A549 (cell line): ENCODE measurements around the gene KCNK13. TPM values are rescaled to one million over a fixed set of nuclear protein-coding genes. Genes with fewer than 3 reads are reported as not detected.

ENCODE experiments used
- ATAC-seq, 2 experiments: fragments of 200-7000 bp in 1 of 2; fragments of >200 bp in 1 of 2; cut with Nextera tagmentation in 1 of 2; cut with Tn5 transposase in 1 of 2; 3 replicates each; pipeline versions ENCODE4 v1.8.0 to v1.9.1; 2018 to 2020; ENCODE audit warnings: mild to moderate bottlenecking in 1 of 2, moderate library complexity in 1 of 2
- CTCF ChIA-PET: fragments of 300-600 bp; sonication (Branson Sonifier 250); formaldehyde crosslinking; extraction: SDS; loops from one replicate; lab custom pipeline; 2021; ENCODE audit warnings: antibody characterized with exemption, inconsistent platforms; lab: Yijun Ruan, JAX
- POLR2A ChIA-PET: fragments of 350-600 bp; formaldehyde crosslinking; extraction: SDS; loops from one replicate; lab custom pipeline; 2021; ENCODE audit warnings: antibody characterized with exemption, inconsistent platforms; lab: Yijun Ruan, JAX
- DNase-seq, 2 experiments: peaks; one replicate each; pipeline versions ENCODE4 v3.0.0 to v3.0.0-alpha.2; 2011 to 2016; ENCODE audit warnings: low read depth in 1 of 2, low spot score in 1 of 2
- FAIRE-seq: peaks from 2 replicates; lab custom pipeline; 2011; peaks lifted over from hg19 to GRCh38; lab: Jason Lieb, UNC
- H3K27ac ChIP-seq, 2 experiments: fragments of >200 bp; sonication (Bioruptor Twin); formaldehyde crosslinking; 3 replicates each; pipeline ENCODE4 v1.5.1; 2016 to 2017
- H3K4me1 ChIP-seq: fragments of >200 bp; sonication (Bioruptor Twin); formaldehyde crosslinking; 3 replicates; pipeline ENCODE4 v1.6.1; 2016
- H3K4me2 ChIP-seq: fragments of >200 bp; sonication (Bioruptor Twin); formaldehyde crosslinking; 3 replicates; pipeline ENCODE4 v1.6.1; 2016
- H3K4me3 ChIP-seq: fragments of >200 bp; sonication (Bioruptor Twin); formaldehyde crosslinking; 3 replicates; pipeline ENCODE4 v1.5.1; 2016
- H3K9me3 ChIP-seq: fragments of >200 bp; sonication (Bioruptor Twin); formaldehyde crosslinking; 3 replicates; pipeline ENCODE4 v1.6.1; 2016
- BHLHE40 ChIP-seq: IDR thresholded peaks from 2 replicates; pipeline ENCODE4 v1.6.1; 2012; ENCODE audit warnings: low read depth, low read length, inconsistent platforms
- EHF ChIP-seq: fragments of 250-450 bp; sonication (Bioruptor Pico); IDR thresholded peaks from 2 replicates; pipeline ENCODE4 v1.5.0; 2020; ENCODE audit warnings: mild to moderate bottlenecking
- FOXS1 ChIP-seq: fragments of 250-450 bp; sonication (Bioruptor Pico); IDR thresholded peaks from 2 replicates; pipeline ENCODE4 v1.5.0; 2020; ENCODE audit warnings: mild to moderate bottlenecking, moderate library complexity
- HDAC2 ChIP-seq: fragments of 200-600 bp; sonication (generic); IDR thresholded peaks from 2 replicates; pipeline ENCODE4 v1.6.1; 2016
- HEYL ChIP-seq: fragments of 250-450 bp; sonication (Bioruptor Pico); IDR thresholded peaks from 2 replicates; pipeline ENCODE4 v1.8.0; 2021; ENCODE audit warnings: mild to moderate bottlenecking, moderate library complexity
- HOXB13 ChIP-seq: fragments of 250-450 bp; sonication (Bioruptor Pico); IDR thresholded peaks from 2 replicates; pipeline ENCODE4 v1.5.0; 2020; ENCODE audit warnings: low read depth, mild to moderate bottlenecking, moderate library complexity
- MAFK ChIP-seq: fragments of 450-650 bp; IDR thresholded peaks from 2 replicates; pipeline ENCODE4 v1.6.1; 2014; ENCODE audit not compliant: partially characterized antibody
- MAZ ChIP-seq: fragments of 150-350 bp; IDR thresholded peaks from 2 replicates; pipeline ENCODE4 v1.6.1; 2014; ENCODE audit warnings: antibody characterized with exemption, low read depth, low read length, borderline replicate concordance
- NFE2L2 ChIP-seq: fragments of 150-350 bp; conservative IDR thresholded peaks from 2 replicates; pipeline ENCODE4 v1.6.1; 2014; ENCODE audit warnings: low read length
- NR3C1 ChIP-seq: fragments of >200 bp; sonication (Bioruptor Twin); formaldehyde crosslinking; IDR thresholded peaks from 3 replicates; pipeline ENCODE4 v1.6.1; 2017
- PHF8 ChIP-seq: fragments of 200-600 bp; sonication (generic); IDR thresholded peaks from 2 replicates; pipeline ENCODE4 v1.6.1; 2016; ENCODE audit warnings: low read depth, mild to moderate bottlenecking, antibody characterized with exemption, moderate library complexity, borderline replicate concordance
- POLR2A ChIP-seq: IDR thresholded peaks from 2 replicates; pipeline ENCODE4 v1.6.1; 2012; ENCODE audit warnings: mild to moderate bottlenecking, low read length
- RARB ChIP-seq: fragments of 250-450 bp; sonication (Bioruptor Pico); IDR thresholded peaks from 2 replicates; pipeline ENCODE4 v1.8.0; 2021; ENCODE audit warnings: mild to moderate bottlenecking, moderate library complexity
- RNF2 ChIP-seq: fragments of 200-600 bp; sonication (generic); IDR thresholded peaks from 2 replicates; pipeline ENCODE4 v1.6.1; 2016; ENCODE audit warnings: low read depth, mild to moderate bottlenecking, antibody characterized with exemption, moderate library complexity, borderline replicate concordance
- ZC3H11A ChIP-seq: fragments of 450-650 bp; IDR thresholded peaks from 2 replicates; pipeline ENCODE4 v1.6.1; 2014; ENCODE audit warnings: antibody characterized with exemption, mild to moderate bottlenecking
- ZFP36 ChIP-seq: fragments of 450-650 bp; IDR thresholded peaks from 2 replicates; pipeline ENCODE4 v1.6.1; 2014; ENCODE audit warnings: borderline replicate concordance; ENCODE audit not compliant: partially characterized antibody
- ZNF302 ChIP-seq: fragments of 250-450 bp; sonication (Bioruptor Pico); IDR thresholded peaks from 2 replicates; pipeline ENCODE4 v1.9.0; 2021; ENCODE audit warnings: inconsistent platforms, mild to moderate bottlenecking, moderate library complexity
- WGBS: methylation state at CpG from one replicate; pipeline ENCODE4 v1.1.6; 2017; ENCODE audit errors: missing lambda C conversion rate; 5-methylcytosine and 5-hydroxymethylcytosine counted together
- polyA plus RNA-seq, 4 experiments: library from polyadenylated mRNA; depleted of rRNA in 3 of 4; stranded (reverse); fragments of >200 nt; fragmentation: RNase III in 1 of 4; extraction: RNeasy Plus Mini Kit Qiagen cat#74134 plus additional on column Dnase treatment in 1 of 4; gene quantifications; 2 replicates in 3 of 4; 3 replicates in 1 of 4; pipeline ENCODE4 v1.2.3, GENCODE V29; 2011 to 2017
- TF ChIP-seq, protein P1 (sequence below): fragments of >200 bp; sonication (Bioruptor Twin); formaldehyde crosslinking; IDR thresholded peaks from 3 replicates; pipeline ENCODE4 v1.5.1; 2016
- TF ChIP-seq, protein P2 (sequence below): IDR thresholded peaks from 2 replicates; pipeline ENCODE4 v1.6.1; 2012
- TF ChIP-seq, protein P3 (sequence below): fragments of >200 bp; sonication (Bioruptor Twin); formaldehyde crosslinking; IDR thresholded peaks from 3 replicates; pipeline ENCODE4 v1.6.1; 2016

Gene KCNK13
- polyA plus RNA-seq, 2 of the 4 experiments (the other 2 are of a cell fraction), result not detected

DNA sequence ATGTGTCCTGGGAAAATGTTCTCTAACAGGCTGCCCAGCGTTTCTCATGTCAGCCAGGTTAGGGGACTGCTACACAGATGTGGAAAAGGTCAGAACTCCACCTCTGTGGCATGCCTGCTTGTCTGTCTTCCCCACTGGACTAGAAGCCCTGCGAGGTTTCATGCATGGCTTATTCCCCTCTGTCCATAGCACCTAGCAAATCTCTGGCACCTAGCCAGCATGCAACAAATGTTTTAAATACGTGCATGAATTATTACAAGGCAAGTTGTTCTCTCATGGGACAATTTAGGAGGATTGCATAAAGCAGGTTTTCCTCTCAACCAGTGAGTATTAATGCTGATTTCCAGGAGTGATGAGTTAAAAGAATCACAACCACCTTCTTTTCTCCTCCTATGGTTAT is 21.4 kb upstream of the KCNK13 start:
- no peaks in the 10 kb centered on the region for H3K9me3 ChIP-seq
- TF ChIP-seq FOXS1 (CRISPR knock-in tag) (no peak), MAFK (no peak)
- TF ChIP-seq, protein P1, sequence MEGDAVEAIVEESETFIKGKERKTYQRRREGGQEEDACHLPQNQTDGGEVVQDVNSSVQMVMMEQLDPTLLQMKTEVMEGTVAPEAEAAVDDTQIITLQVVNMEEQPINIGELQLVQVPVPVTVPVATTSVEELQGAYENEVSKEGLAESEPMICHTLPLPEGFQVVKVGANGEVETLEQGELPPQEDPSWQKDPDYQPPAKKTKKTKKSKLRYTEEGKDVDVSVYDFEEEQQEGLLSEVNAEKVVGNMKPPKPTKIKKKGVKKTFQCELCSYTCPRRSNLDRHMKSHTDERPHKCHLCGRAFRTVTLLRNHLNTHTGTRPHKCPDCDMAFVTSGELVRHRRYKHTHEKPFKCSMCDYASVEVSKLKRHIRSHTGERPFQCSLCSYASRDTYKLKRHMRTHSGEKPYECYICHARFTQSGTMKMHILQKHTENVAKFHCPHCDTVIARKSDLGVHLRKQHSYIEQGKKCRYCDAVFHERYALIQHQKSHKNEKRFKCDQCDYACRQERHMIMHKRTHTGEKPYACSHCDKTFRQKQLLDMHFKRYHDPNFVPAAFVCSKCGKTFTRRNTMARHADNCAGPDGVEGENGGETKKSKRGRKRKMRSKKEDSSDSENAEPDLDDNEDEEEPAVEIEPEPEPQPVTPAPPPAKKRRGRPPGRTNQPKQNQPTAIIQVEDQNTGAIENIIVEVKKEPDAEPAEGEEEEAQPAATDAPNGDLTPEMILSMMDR, result no peak
- TF ChIP-seq, all 56 proteins: peak for 0
- Histone ChIP-seq H3K4me2 (no peak overlapping the region), H3K4me1 (no peaks in the 10 kb centered on the region), H3K4me3 (no peak overlapping the region), H3K27ac (no peak overlapping the region)
- DNase-seq, result no peak
- WGBS, result 70% methylated on average over 3 of the region's 3 CpGs
- ChIA-PET CTCF (no interaction called here), POLR2A (no interaction called here)
- no peak for ATAC-seq
- FAIRE-seq, result no peak

DNA sequence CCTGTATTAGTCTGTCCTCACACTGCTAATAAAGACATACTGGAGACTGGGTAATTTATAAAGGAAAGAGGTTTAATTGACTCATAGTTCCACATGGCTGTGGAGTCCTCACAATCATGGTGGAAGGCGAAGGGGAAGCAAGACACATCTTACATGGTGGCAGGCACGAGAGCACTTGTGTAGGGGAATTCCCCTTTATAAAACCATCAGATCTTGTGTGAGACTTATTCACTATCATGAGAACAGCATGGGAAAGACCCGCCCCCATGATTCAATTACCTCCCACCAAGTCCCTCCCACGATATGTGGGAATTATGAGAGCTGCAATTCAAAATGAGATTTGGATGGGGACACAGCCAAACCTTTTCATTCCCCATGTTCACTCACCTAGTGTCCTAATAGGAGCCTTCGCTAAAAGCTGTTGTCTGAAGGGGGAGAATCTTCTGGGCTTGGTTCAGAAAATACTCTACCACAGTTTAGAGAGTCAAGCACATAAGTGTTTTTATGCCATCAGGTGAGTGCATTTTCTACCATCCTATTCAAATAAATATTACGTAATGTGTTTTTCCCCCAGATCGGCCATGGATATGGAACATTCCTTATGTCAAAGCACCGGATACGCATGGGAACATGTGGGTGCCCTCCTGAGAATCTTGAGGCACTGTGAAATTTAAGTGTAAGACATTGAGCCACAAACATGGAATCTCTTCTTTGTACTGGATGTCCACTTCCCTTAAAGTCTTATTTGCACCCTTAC is 19.1 kb upstream of the KCNK13 start:
- no peaks in the 10 kb centered on the region for H3K4me1 ChIP-seq
- TF ChIP-seq RARB (CRISPR knock-in tag), result no peak
- no peak for TF ChIP-seq ZFP36
- no peak for TF ChIP-seq MAZ
- no peak for TF ChIP-seq POLR2A
- ChIA-PET POLR2A (no interaction called here), CTCF (no interaction called here)
- no peak overlapping the region for H3K4me3 ChIP-seq
- no peaks in the 10 kb centered on the region for H3K9me3 ChIP-seq
- no peak for DNase-seq
- no peak for FAIRE-seq
- H3K27ac ChIP-seq, result no peak overlapping the region
- 71% methylated on average over 9 of the region's 9 CpGs for WGBS
- ATAC-seq, result no peak
- H3K4me2 ChIP-seq, result no peak overlapping the region

DNA sequence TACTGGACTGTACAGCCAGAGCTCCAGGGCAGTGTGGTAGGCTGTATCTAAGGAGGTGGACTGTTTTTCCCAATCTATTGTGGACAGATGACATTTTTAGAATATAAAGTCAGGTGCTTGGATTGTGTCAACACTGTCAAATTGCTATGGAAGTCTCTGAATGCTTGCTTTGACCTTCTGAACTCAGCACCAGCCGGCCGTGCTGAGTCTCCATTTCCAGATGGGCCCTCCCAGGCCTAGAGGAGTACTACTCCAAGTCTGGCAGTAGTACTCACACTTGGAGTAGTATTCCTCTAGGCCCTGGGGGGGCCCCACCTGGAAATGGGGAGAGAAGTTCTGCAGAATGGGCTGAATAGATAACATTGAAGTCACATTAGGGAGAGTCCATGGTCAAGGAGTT is 16.2 kb upstream of the KCNK13 start:
- DNase-seq (no peak), FAIRE-seq (no peak), ATAC-seq (no peak)
- Histone ChIP-seq H3K9me3 (no peaks in the 10 kb centered on the region), H3K4me3 (no peak overlapping the region), H3K4me1 (no peaks in the 10 kb centered on the region), H3K4me2 (no peak overlapping the region), H3K27ac (no peak overlapping the region)
- WGBS, result 41% methylated on average over 2 of the region's 2 CpGs
- ChIA-PET CTCF (interaction anchor here (1.1 to 1.6 kb wide), 2 partner anchors 190 kb away, joined by 3 to 4 read pairs; no protein-coding TSS in a partner anchor), POLR2A (no interaction called here)
- no peak for TF ChIP-seq ZC3H11A
- no peak for TF ChIP-seq HDAC2
- TF ChIP-seq PHF8, result no peak

DNA sequence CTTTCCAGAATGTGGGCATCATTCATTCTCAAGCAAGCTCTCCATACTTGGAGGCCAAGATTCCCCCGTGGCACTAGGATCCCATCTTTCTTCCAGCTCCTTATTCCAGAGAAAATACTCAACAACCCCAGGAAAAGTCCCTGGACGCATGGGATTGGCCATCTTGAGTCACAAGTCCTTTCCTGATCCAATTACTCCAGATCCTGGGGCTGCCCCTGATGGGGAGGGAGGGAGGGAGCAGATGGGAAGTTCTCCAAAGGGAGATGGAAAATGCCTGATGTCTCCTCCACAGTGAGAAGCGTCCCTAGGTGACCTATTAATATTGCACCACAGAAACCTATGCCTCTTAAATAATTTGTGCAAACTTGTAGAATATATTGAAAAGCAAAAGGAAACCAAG is 12.4 kb upstream of the KCNK13 start:
- CTCF ChIA-PET, result interaction anchor here (1.4 to 1.5 kb wide), 2 partner anchors 10 to 75 kb away, joined by 4 read pairs; no protein-coding TSS in a partner anchor
- Histone ChIP-seq H3K4me1 (0 out of 3 replicates have a peak, but pooled peaks cover 5% of the 10 kb centered on the region), H3K9me3 (no peaks in the 10 kb centered on the region), H3K27ac (no peak overlapping the region), H3K4me2 (no peak overlapping the region), H3K4me3 (no peak overlapping the region)
- POLR2A ChIA-PET, result no interaction called here
- 46% methylated on average over 3 of the region's 3 CpGs for WGBS
- ATAC-seq (no peak), FAIRE-seq (no peak), DNase-seq (no peak)
- no peak for TF ChIP-seq BHLHE40
- no peak for TF ChIP-seq EHF (CRISPR knock-in tag)
- TF ChIP-seq HOXB13 (CRISPR knock-in tag), result no peak
- TF ChIP-seq, protein P2, sequence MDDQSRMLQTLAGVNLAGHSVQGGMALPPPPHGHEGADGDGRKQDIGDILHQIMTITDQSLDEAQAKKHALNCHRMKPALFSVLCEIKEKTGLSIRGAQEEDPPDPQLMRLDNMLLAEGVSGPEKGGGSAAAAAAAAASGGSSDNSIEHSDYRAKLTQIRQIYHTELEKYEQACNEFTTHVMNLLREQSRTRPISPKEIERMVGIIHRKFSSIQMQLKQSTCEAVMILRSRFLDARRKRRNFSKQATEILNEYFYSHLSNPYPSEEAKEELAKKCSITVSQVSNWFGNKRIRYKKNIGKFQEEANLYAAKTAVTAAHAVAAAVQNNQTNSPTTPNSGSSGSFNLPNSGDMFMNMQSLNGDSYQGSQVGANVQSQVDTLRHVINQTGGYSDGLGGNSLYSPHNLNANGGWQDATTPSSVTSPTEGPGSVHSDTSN, result no peak
- no peak for TF ChIP-seq HEYL (CRISPR knock-in tag)
- no peak for TF ChIP-seq NFE2L2
- TF ChIP-seq, protein P3, sequence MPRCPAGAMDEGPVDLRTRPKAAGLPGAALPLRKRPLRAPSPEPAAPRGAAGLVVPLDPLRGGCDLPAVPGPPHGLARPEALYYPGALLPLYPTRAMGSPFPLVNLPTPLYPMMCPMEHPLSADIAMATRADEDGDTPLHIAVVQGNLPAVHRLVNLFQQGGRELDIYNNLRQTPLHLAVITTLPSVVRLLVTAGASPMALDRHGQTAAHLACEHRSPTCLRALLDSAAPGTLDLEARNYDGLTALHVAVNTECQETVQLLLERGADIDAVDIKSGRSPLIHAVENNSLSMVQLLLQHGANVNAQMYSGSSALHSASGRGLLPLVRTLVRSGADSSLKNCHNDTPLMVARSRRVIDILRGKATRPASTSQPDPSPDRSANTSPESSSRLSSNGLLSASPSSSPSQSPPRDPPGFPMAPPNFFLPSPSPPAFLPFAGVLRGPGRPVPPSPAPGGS, result no peak
- TF ChIP-seq ZNF302 (CRISPR knock-in tag), result no peak
- no peak for TF ChIP-seq NR3C1
- no peak for TF ChIP-seq RNF2
- TF ChIP-seq HDAC2, result no peak
